ENCODE results near the gene CAVIN2. TPM values are rescaled to one million over a fixed set of nuclear protein-coding genes. Genes with fewer than 3 reads are reported as not detected.

The CAVIN2 gene
- total RNA-seq, 1 experiment from 2014 or later = 0.07 TPM

DNA sequence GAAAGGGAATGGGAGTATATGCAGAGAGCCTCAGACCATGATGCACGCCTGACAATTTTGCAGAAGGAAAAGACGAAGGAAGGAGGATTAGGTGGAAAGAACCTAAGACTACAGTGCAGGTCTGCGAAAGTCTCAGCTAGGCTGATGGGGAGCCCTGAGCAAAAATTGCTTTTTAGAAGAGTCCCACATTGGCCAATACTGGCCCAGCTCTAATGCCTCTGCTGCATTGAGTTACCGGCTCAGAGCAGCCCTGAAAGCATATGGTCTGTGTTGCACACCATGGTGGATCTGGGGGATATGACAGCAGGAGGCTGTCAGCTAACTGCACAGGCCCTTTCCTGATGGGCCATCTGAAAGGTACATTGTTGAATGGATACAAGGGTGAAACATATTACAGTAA lies 48.3 kb upstream of the CAVIN2 start:
- intact Hi-C loops (cut with micrococcal nuclease) = no loop called here
- Histone ChIP-seq H3K4me3 (ENCODE audit: low read length) (no peak overlapping the region; the same call in 1 of the 2 replicates), H3F3A (ENCODE audit: low read length, unreplicated experiment) (no peaks in the 10 kb centered on the region), H3K9ac (ENCODE audit: low read length) (no peak overlapping the region; the same call in 1 of the 2 replicates), H3K4me1 (ENCODE audit: insufficient read depth, low read length) (peaks cover 43% of the 10 kb centered on the region), H3K36me3 (ENCODE audit: low read depth, low read length) (no peaks in the 10 kb centered on the region), H2AFZ (ENCODE audit: low read length) (no peak overlapping the region), H3K27me3 (ENCODE audit: low read length) (no peaks in the 10 kb centered on the region), H3K9me2 (replicated peaks; ENCODE audit: low read length) (no peaks in the 10 kb centered on the region), H3K4me2 (ENCODE audit: low read length) (peak overlapping the region; percentile 64), H4K20me1 (ENCODE audit: low read length) (no peaks in the 10 kb centered on the region), H3K27ac (ENCODE audit: low read length) (peak overlapping the region; percentile 74), H3K9me3 (ENCODE audit: low read length) (0 out of 2 replicates have a peak, but pooled peaks cover 6% of the 10 kb centered on the region), H3K79me2 (ENCODE audit: low read length) (no peaks in the 10 kb centered on the region)
- no TSS peak for BruUV-seq (replicated peaks)
- POLR2A ChIA-PET (ENCODE audit: unreplicated experiment) = no interaction called here
- no peak; the same call in 1 of the 2 replicates for ATAC-seq
- CTCF ChIA-PET = no interaction called here
- no peak for DNase-seq
- TF ChIP-seq EZH2 (IDR thresholded peaks at IDR 0.05; ENCODE audit: low read length, unreplicated experiment) (no peak), EZH2phosphoT487 (IDR thresholded peaks at IDR 0.05; ENCODE audit: borderline replicate concordance, low read length) (no peak)
- TF ChIP-seq, protein P1, sequence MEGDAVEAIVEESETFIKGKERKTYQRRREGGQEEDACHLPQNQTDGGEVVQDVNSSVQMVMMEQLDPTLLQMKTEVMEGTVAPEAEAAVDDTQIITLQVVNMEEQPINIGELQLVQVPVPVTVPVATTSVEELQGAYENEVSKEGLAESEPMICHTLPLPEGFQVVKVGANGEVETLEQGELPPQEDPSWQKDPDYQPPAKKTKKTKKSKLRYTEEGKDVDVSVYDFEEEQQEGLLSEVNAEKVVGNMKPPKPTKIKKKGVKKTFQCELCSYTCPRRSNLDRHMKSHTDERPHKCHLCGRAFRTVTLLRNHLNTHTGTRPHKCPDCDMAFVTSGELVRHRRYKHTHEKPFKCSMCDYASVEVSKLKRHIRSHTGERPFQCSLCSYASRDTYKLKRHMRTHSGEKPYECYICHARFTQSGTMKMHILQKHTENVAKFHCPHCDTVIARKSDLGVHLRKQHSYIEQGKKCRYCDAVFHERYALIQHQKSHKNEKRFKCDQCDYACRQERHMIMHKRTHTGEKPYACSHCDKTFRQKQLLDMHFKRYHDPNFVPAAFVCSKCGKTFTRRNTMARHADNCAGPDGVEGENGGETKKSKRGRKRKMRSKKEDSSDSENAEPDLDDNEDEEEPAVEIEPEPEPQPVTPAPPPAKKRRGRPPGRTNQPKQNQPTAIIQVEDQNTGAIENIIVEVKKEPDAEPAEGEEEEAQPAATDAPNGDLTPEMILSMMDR (conservative IDR thresholded peaks at IDR 0.05; ENCODE audit: low read depth, low read length) = no peak

GRCh38 chr2:191894681-191895147 lies 47.8 kb upstream of the CAVIN2 start:
- H3K4me2 ChIP-seq (ENCODE audit: low read length) = peak overlapping the region; percentile 64
- H3K79me2 ChIP-seq (ENCODE audit: low read length) = no peaks in the 10 kb centered on the region
- no peak overlapping the region; the same call in 1 of the 2 replicates for H3K9ac ChIP-seq (ENCODE audit: low read length)
- BruUV-seq (replicated peaks) = no TSS peak
- H3K9me2 ChIP-seq (replicated peaks; ENCODE audit: low read length) = no peaks in the 10 kb centered on the region
- TF ChIP-seq, protein P1 (conservative IDR thresholded peaks at IDR 0.05; ENCODE audit: low read depth, low read length) = no peak
- TF ChIP-seq EZH2phosphoT487 (IDR thresholded peaks at IDR 0.05; ENCODE audit: borderline replicate concordance, low read length) (no peak), EZH2 (IDR thresholded peaks at IDR 0.05; ENCODE audit: low read length, unreplicated experiment) (no peak)
- H3K4me1 ChIP-seq (ENCODE audit: insufficient read depth, low read length) = peaks cover 38% of the 10 kb centered on the region
- H3K4me3 ChIP-seq (ENCODE audit: low read length) = no peak overlapping the region; the same call in 1 of the 2 replicates
- 0 out of 2 replicates have a peak, but pooled peaks cover 6% of the 10 kb centered on the region for H3K9me3 ChIP-seq (ENCODE audit: low read length)
- ATAC-seq = peak; percentile 86
- H3F3A ChIP-seq (ENCODE audit: low read length, unreplicated experiment) = no peaks in the 10 kb centered on the region
- intact Hi-C loops (cut with micrococcal nuclease) = no loop called here
- H3K27me3 ChIP-seq (ENCODE audit: low read length) = no peaks in the 10 kb centered on the region
- ChIA-PET POLR2A (ENCODE audit: unreplicated experiment) (no interaction called here), CTCF (no interaction called here)
- peak; percentile 85 for DNase-seq
- H3K36me3 ChIP-seq (ENCODE audit: low read depth, low read length) = no peaks in the 10 kb centered on the region
- peak overlapping the region; percentile 74 for H3K27ac ChIP-seq (ENCODE audit: low read length)
- H2AFZ ChIP-seq (ENCODE audit: low read length) = no peak overlapping the region
- H4K20me1 ChIP-seq (ENCODE audit: low read length) = no peaks in the 10 kb centered on the region

DNA sequence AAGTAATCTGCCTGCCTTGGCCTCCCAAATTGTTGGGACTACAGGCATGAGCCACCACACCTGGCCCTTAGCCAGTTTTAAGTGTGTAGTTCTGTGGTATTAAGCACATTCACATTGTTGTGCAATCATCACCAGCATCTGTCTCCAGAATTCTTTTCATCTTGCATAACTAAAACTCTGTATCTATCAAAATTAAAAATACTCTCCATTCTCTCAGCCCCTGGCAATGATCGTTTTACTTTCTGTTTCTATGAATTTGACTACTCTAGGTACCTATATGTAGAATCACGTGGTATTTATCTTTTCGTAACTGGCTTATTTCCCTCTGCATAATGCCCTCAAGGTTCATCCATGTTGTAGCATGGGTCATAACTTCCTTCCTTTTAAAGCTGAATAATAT lies 45.5 kb upstream of the CAVIN2 start:
- no peaks in the 10 kb centered on the region for H3K27me3 ChIP-seq (ENCODE audit: low read length)
- ATAC-seq = no peak
- peak; percentile 59 for DNase-seq
- H3K79me2 ChIP-seq (ENCODE audit: low read length) = no peaks in the 10 kb centered on the region
- no peak for TF ChIP-seq EZH2phosphoT487 (IDR thresholded peaks at IDR 0.05; ENCODE audit: borderline replicate concordance, low read length)
- TF ChIP-seq, protein P1 (conservative IDR thresholded peaks at IDR 0.05; ENCODE audit: low read depth, low read length) = no peak
- no peak for TF ChIP-seq EZH2 (IDR thresholded peaks at IDR 0.05; ENCODE audit: low read length, unreplicated experiment)
- no peaks in the 10 kb centered on the region for H3K36me3 ChIP-seq (ENCODE audit: low read depth, low read length)
- no TSS peak for BruUV-seq (replicated peaks)
- POLR2A ChIA-PET (ENCODE audit: unreplicated experiment) = no interaction called here
- no peak overlapping the region for H2AFZ ChIP-seq (ENCODE audit: low read length)
- no peaks in the 10 kb centered on the region for H3K9me2 ChIP-seq (replicated peaks; ENCODE audit: low read length)
- peak overlapping the region; percentile 14; the same call in 1 of the 2 replicates for H3K4me2 ChIP-seq (ENCODE audit: low read length)
- 0 out of 2 replicates have a peak, but pooled peaks cover 6% of the 10 kb centered on the region for H3K9me3 ChIP-seq (ENCODE audit: low read length)
- no peaks in the 10 kb centered on the region for H3F3A ChIP-seq (ENCODE audit: low read length, unreplicated experiment)
- H3K4me1 ChIP-seq (ENCODE audit: insufficient read depth, low read length) = peaks cover 29% of the 10 kb centered on the region
- no peak overlapping the region for H3K27ac ChIP-seq (ENCODE audit: low read length)
- H4K20me1 ChIP-seq (ENCODE audit: low read length) = no peaks in the 10 kb centered on the region
- CTCF ChIA-PET = no interaction called here
- no peak overlapping the region for H3K4me3 ChIP-seq (ENCODE audit: low read length)
- no peak overlapping the region for H3K9ac ChIP-seq (ENCODE audit: low read length)
- intact Hi-C loops (cut with micrococcal nuclease) = no loop called here
